ACC112 (cell line): Measurements from ENCODE around the gene NID1.

Experiments
- H2AFZ ChIP-seq: fragments of 200-600 bp; sonication (generic); one replicate; pipeline ENCODE4 v1.6.0; 2017; ENCODE audit warnings: antibody characterized with exemption, low read length; ENCODE audit not compliant: unreplicated experiment
- H3K27ac ChIP-seq: fragments of 200-600 bp; sonication (generic); 2 replicates; pipeline ENCODE4 v1.5.1; 2014; ENCODE audit warnings: low read depth, mild to moderate bottlenecking, antibody characterized with exemption, low read length, moderate library complexity
- H3K27me3 ChIP-seq: fragments of 200-600 bp; sonication (generic); 2 replicates; pipeline ENCODE4 v1.6.1; 2014; ENCODE audit warnings: mild to moderate bottlenecking, antibody characterized with exemption, low read length, moderate library complexity, mixed read lengths; ENCODE audit not compliant: insufficient read depth
- H3K36me3 ChIP-seq: fragments of 200-600 bp; sonication (generic); 2 replicates; pipeline ENCODE4 v1.6.1; 2016; ENCODE audit warnings: mild to moderate bottlenecking, antibody characterized with exemption, low read length, moderate library complexity, mixed read lengths; ENCODE audit not compliant: insufficient read depth
- H3K4me1 ChIP-seq: fragments of 200-600 bp; sonication (generic); one replicate; pipeline ENCODE4 v1.6.1; 2016; ENCODE audit warnings: low read length, mixed read lengths; ENCODE audit not compliant: insufficient read depth, unreplicated experiment, control insufficient read depth
- H3K4me3 ChIP-seq: fragments of 200-600 bp; sonication (generic); 2 replicates; pipeline ENCODE4 v1.5.1; 2014; ENCODE audit warnings: mild to moderate bottlenecking, low read depth, low read length
- H3K79me2 ChIP-seq: fragments of 200-600 bp; sonication (generic); one replicate; pipeline ENCODE4 v1.6.0; 2016; ENCODE audit warnings: low read length; ENCODE audit not compliant: control insufficient read depth, unreplicated experiment, insufficient read depth

Gene NID1

DNA sequence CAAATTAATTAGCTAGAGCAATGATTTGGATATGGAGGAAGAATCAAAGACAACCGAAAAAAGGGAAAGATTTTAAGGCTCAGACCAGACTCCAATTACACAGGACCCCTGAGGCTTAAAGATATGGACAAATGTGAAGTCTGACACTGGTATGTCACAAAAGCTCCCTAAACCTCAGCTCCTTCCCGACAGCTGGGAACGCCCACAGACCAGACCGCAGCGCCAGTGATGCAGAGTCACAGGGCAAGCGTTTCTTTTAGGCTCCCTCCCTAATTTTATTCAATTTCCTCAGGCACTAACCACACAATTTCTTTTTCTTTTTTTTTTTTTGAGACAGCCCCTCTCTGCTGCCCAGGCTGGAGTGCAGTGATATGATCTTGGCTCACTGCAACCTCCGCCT, 40.2 kb downstream of the NID1 start:
- Histone ChIP-seq H3K4me1 (peaks cover 13% of the 10 kb centered on the region), H3K79me2 (no peaks in the 10 kb centered on the region), H3K27ac (no peak overlapping the region), H3K4me3 (no peak overlapping the region), H3K27me3 (no peaks in the 10 kb centered on the region), H3K36me3 (peaks cover 17% of the 10 kb centered on the region), H2AFZ (no peak overlapping the region)

- Histone ChIP-seq H2AFZ (no peak overlapping the region), H3K4me1 (peaks cover 19% of the 10 kb centered on the region), H3K79me2 (no peaks in the 10 kb centered on the region), H3K36me3 (peaks cover 19% of the 10 kb centered on the region), H3K27me3 (no peaks in the 10 kb centered on the region), H3K27ac (no peak overlapping the region), H3K4me3 (no peak overlapping the region)
Measured at GRCh38 chr1:236023926-236024565, 40.8 kb downstream of the NID1 start.

GRCh38 chr1:236021424-236022135, 43.3 kb downstream of the NID1 start:
- H3K27ac ChIP-seq = no peak overlapping the region

GRCh38 chr1:236020359-236021219, 44.3 kb downstream of the NID1 start:
- peak overlapping the region; percentile 53 for H3K27ac ChIP-seq
- H3K79me2 ChIP-seq = no peaks in the 10 kb centered on the region
- no peak overlapping the region for H3K4me3 ChIP-seq
- H3K27me3 ChIP-seq = no peaks in the 10 kb centered on the region
- H3K36me3 ChIP-seq = peaks cover 26% of the 10 kb centered on the region
- peaks cover 43% of the 10 kb centered on the region for H3K4me1 ChIP-seq
- H2AFZ ChIP-seq = peak overlapping the region; percentile 25

More at GRCh38 chr1:236021424-236022135, 43.3 kb downstream of the NID1 start:
- Histone ChIP-seq H3K4me3 (no peak overlapping the region), H3K79me2 (no peaks in the 10 kb centered on the region), H3K4me1 (peaks cover 33% of the 10 kb centered on the region), H3K36me3 (peaks cover 29% of the 10 kb centered on the region), H2AFZ (no peak overlapping the region), H3K27me3 (no peaks in the 10 kb centered on the region)

- no peak overlapping the region for H3K4me3 ChIP-seq
- H3K4me1 ChIP-seq = peaks cover 44% of the 10 kb centered on the region
Measured at GRCh38 chr1:236018885-236019453, 45.9 kb downstream of the NID1 start.

DNA sequence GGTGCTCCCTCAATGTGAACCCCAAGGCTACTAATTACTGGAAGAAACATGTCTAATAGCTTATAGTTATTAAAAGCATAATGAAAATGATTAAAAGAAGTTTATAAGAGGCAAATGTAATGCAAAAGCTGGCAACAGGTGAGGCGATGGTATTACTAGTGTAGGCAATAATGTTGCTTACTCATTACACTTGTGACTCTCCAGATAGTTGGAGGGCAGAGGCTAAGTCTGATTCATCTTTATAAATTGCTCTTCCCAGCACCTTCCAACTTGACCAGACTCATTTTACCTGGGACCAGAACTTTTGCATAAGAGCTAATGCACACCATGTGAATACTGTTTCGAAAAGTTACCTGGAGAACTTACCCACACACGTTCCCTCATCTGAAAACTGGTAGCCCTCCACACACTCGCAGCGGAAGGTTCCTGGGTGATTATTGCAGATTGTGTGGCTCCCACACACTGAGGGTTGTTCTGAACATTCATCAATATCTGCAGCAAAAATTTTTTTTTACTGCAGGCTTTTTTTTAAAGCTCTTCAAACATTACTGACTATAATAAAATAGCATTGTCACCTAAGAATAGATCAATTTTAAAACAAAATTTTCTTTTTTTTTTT, 48.0 kb downstream of the NID1 start:
- H3K4me1 ChIP-seq = peaks cover 44% of the 10 kb centered on the region
- H3K4me3 ChIP-seq = peak overlapping the region; percentile 13; the same call in 1 of the 2 replicates
- H3K79me2 ChIP-seq = no peaks in the 10 kb centered on the region
- peaks cover 14% of the 10 kb centered on the region for H3K36me3 ChIP-seq
- peak overlapping the region; percentile 93 for H3K27ac ChIP-seq
- H2AFZ ChIP-seq = no peak overlapping the region
- H3K27me3 ChIP-seq = no peaks in the 10 kb centered on the region

More at GRCh38 chr1:236018885-236019453, 45.9 kb downstream of the NID1 start:
- Histone ChIP-seq H3K27ac (peak overlapping the region; percentile 53), H2AFZ (no peak overlapping the region), H3K36me3 (peaks cover 16% of the 10 kb centered on the region), H3K79me2 (no peaks in the 10 kb centered on the region), H3K27me3 (no peaks in the 10 kb centered on the region)

- H3K4me1 ChIP-seq = peaks cover 44% of the 10 kb centered on the region
- peak overlapping the region; percentile 13; the same call in 1 of the 2 replicates for H3K4me3 ChIP-seq
- H3K79me2 ChIP-seq = no peaks in the 10 kb centered on the region
- no peaks in the 10 kb centered on the region for H3K27me3 ChIP-seq
- peak overlapping the region; percentile 93 for H3K27ac ChIP-seq
- H2AFZ ChIP-seq = no peak overlapping the region
- peaks cover 18% of the 10 kb centered on the region; the same call in 1 of the 2 replicates for H3K36me3 ChIP-seq
Measured at GRCh38 chr1:236016083-236016482, 48.8 kb downstream of the NID1 start.

GRCh38 chr1:236015539-236015938, 49.4 kb downstream of the NID1 start:
- peaks cover 44% of the 10 kb centered on the region for H3K4me1 ChIP-seq
- H2AFZ ChIP-seq = no peak overlapping the region
- peak overlapping the region; percentile 93 for H3K27ac ChIP-seq
- H3K27me3 ChIP-seq = no peaks in the 10 kb centered on the region
- no peak overlapping the region for H3K4me3 ChIP-seq
- H3K36me3 ChIP-seq = peaks cover 21% of the 10 kb centered on the region; the same call in 1 of the 2 replicates
- H3K79me2 ChIP-seq = no peaks in the 10 kb centered on the region

- Histone ChIP-seq H2AFZ (no peak overlapping the region), H3K79me2 (no peaks in the 10 kb centered on the region), H3K36me3 (peaks cover 13% of the 10 kb centered on the region; the same call in 1 of the 2 replicates), H3K4me1 (peaks cover 38% of the 10 kb centered on the region), H3K4me3 (no peak overlapping the region), H3K27ac (no peak overlapping the region), H3K27me3 (no peaks in the 10 kb centered on the region)
Measured at GRCh38 chr1:236013330-236013729, 51.6 kb downstream of the NID1 start.

- Histone ChIP-seq H3K79me2 (no peaks in the 10 kb centered on the region), H2AFZ (no peak overlapping the region), H3K27me3 (no peaks in the 10 kb centered on the region), H3K36me3 (peaks cover 20% of the 10 kb centered on the region; the same call in 1 of the 2 replicates), H3K27ac (no peak overlapping the region), H3K4me1 (peaks cover 31% of the 10 kb centered on the region), H3K4me3 (no peak overlapping the region)
Measured at GRCh38 chr1:236011641-236012040, 53.2 kb downstream of the NID1 start.
